ENCODE data around the gene CPNE2. TPM values are rescaled to one million over a fixed set of nuclear protein-coding genes. Genes with fewer than 3 reads are reported as not detected.

CPNE2 gene
- total RNA-seq, 4 donors from 2014 or later = 25.1 to 41.4 (median 40.6) TPM

GRCh38 chr16:57172721-57173290, 80.4 kb downstream of the CPNE2 start:
- DNase-seq = no peak
- H3K36me3 ChIP-seq = no peaks in the 10 kb centered on the region
- H3K9me3 ChIP-seq = no peaks in the 10 kb centered on the region
- H3K27ac ChIP-seq = no peak overlapping the region
- no peaks in the 10 kb centered on the region for H3K27me3 ChIP-seq
- no peaks in the 10 kb centered on the region for H3K4me1 ChIP-seq
- intact Hi-C loops (cut with DNase I; ENCODE audit: low total_unique reads) = no loop called here
- TF ChIP-seq POLR2A (IDR thresholded peaks at IDR 0.05) (no peak), CTCF (IDR thresholded peaks at IDR 0.05) (no peak)
- no peak overlapping the region for H3K4me3 ChIP-seq

DNA sequence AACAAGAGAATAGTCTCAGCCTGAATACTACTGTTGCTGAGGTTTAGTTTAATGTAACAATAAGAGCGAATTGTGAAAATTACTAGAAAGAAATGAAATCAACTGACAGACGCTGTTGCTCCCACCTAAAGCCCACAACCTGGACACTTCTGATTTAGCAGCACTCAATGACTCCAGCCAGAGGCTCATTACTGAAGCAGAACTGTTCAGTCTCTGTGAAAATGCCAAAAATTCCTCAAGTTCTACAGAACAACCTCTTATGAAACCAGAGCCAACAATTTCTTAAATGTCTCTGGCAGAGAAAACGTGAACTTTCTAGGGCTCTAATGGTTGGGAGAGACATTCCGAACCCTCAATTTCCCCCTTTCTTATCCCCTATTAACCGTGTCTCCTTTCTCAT, 83.5 kb downstream of the CPNE2 start:
- no peaks in the 10 kb centered on the region for H3K36me3 ChIP-seq
- H3K4me3 ChIP-seq = no peak overlapping the region
- H3K9me3 ChIP-seq = no peaks in the 10 kb centered on the region
- no peak overlapping the region for H3K27ac ChIP-seq
- H3K4me1 ChIP-seq = no peaks in the 10 kb centered on the region
- intact Hi-C loops (cut with DNase I; ENCODE audit: low total_unique reads) = no loop called here
- no peak for TF ChIP-seq POLR2A (IDR thresholded peaks at IDR 0.05)
- no peak for TF ChIP-seq CTCF (IDR thresholded peaks at IDR 0.05)
- DNase-seq = no peak
- H3K27me3 ChIP-seq = no peaks in the 10 kb centered on the region

GRCh38 chr16:57178196-57178595, 85.8 kb downstream of the CPNE2 start:
- Histone ChIP-seq H3K27me3 (no peaks in the 10 kb centered on the region), H3K9me3 (no peaks in the 10 kb centered on the region), H3K4me1 (no peaks in the 10 kb centered on the region), H3K36me3 (no peaks in the 10 kb centered on the region), H3K27ac (no peak overlapping the region), H3K4me3 (no peak overlapping the region)
- TF ChIP-seq CTCF (IDR thresholded peaks at IDR 0.05) = no peak
- TF ChIP-seq POLR2A (IDR thresholded peaks at IDR 0.05) = no peak
- intact Hi-C loops (cut with DNase I; ENCODE audit: low total_unique reads) = no loop called here
- DNase-seq = no peak

DNA sequence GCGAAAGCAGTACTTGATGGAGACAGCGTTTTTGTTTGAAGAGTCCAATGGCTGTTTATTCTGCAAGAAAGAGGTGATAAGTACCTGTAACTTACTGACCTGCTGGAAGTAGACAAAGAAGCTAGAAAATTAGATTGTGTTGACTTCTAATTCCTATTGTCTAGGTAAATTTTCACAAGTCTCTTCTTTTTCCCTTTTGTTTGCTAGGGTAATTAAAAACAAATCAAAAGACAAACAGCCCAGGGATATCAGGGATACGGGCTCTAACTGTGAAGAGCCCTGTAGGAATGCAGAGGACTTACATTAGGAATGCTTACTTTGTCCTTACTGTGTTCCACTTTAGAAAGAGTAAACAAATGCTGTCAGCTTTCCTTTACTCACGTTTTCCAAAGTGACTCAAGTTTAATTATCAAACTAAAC, 86.4 kb downstream of the CPNE2 start:
- no peak for TF ChIP-seq CTCF (IDR thresholded peaks at IDR 0.05)
- TF ChIP-seq POLR2A (IDR thresholded peaks at IDR 0.05) = no peak

GRCh38 chr16:57179215-57179828, 86.9 kb downstream of the CPNE2 start:
- TF ChIP-seq CTCF (IDR thresholded peaks at IDR 0.05) (no peak), POLR2A (IDR thresholded peaks at IDR 0.05) (no peak)
- H3K9me3 ChIP-seq = no peaks in the 10 kb centered on the region
- no peaks in the 10 kb centered on the region for H3K27me3 ChIP-seq
- H3K4me1 ChIP-seq = no peaks in the 10 kb centered on the region
- H3K36me3 ChIP-seq = no peaks in the 10 kb centered on the region
- no peak overlapping the region for H3K4me3 ChIP-seq
- H3K27ac ChIP-seq = no peak overlapping the region
- DNase-seq = no peak
- intact Hi-C loops (cut with DNase I; ENCODE audit: low total_unique reads) = no loop called here

More for the DNA sequence above, 86.4 kb downstream of the CPNE2 start:
- no peaks in the 10 kb centered on the region for H3K4me1 ChIP-seq
- no peak overlapping the region for H3K27ac ChIP-seq
- intact Hi-C loops (cut with DNase I; ENCODE audit: low total_unique reads) = no loop called here
- no peaks in the 10 kb centered on the region for H3K36me3 ChIP-seq
- no peaks in the 10 kb centered on the region for H3K27me3 ChIP-seq
- H3K9me3 ChIP-seq = no peaks in the 10 kb centered on the region
- no peak overlapping the region for H3K4me3 ChIP-seq
- DNase-seq = no peak

Data from uterus (tissue), 4 donors.